Choroid plexus epithelial cell (primary cell): Measurements from ENCODE around the gene XDH.

Experiments
- DNase-seq: peaks from one replicate; pipeline ENCODE4 v3.0.0-alpha.2; 2010; ENCODE audit warnings: low read depth
- H3K4me3 ChIP-seq: 2 replicates; pipeline ENCODE4 v1.5.1; 2011; ENCODE audit warnings: low read depth, mild to moderate bottlenecking, control low read depth, low read length, moderate library complexity
- TF ChIP-seq, protein P1 (sequence below): conservative IDR thresholded peaks from 2 replicates; pipeline ENCODE4 v1.5.1; 2011; ENCODE audit warnings: low read depth, mild to moderate bottlenecking, control low read depth, inconsistent platforms, low read length, moderate library complexity

The XDH gene

DNA sequence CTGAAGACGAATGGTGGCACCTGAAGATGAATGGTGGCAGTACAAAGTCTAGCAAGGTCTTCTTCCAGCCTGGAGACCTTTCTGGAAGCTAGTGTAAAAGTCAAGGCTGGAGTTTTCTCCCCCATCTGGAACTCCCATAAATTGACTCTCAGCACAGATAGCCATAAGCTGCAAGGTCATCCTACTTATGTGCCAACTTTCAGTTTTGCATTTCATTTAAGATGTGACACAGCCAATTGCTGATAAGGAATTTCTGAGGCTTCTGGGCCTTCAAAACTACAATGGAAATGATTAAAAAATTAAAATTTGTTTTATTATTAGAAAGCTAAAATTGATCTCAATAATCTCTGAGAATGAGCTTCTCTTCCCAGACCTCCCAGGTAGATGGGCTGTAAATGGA is 10.2 kb downstream of the XDH start:
- no peak for DNase-seq
- TF ChIP-seq, protein P1, sequence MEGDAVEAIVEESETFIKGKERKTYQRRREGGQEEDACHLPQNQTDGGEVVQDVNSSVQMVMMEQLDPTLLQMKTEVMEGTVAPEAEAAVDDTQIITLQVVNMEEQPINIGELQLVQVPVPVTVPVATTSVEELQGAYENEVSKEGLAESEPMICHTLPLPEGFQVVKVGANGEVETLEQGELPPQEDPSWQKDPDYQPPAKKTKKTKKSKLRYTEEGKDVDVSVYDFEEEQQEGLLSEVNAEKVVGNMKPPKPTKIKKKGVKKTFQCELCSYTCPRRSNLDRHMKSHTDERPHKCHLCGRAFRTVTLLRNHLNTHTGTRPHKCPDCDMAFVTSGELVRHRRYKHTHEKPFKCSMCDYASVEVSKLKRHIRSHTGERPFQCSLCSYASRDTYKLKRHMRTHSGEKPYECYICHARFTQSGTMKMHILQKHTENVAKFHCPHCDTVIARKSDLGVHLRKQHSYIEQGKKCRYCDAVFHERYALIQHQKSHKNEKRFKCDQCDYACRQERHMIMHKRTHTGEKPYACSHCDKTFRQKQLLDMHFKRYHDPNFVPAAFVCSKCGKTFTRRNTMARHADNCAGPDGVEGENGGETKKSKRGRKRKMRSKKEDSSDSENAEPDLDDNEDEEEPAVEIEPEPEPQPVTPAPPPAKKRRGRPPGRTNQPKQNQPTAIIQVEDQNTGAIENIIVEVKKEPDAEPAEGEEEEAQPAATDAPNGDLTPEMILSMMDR, result no peak
- H3K4me3 ChIP-seq, result no peak overlapping the region

DNA sequence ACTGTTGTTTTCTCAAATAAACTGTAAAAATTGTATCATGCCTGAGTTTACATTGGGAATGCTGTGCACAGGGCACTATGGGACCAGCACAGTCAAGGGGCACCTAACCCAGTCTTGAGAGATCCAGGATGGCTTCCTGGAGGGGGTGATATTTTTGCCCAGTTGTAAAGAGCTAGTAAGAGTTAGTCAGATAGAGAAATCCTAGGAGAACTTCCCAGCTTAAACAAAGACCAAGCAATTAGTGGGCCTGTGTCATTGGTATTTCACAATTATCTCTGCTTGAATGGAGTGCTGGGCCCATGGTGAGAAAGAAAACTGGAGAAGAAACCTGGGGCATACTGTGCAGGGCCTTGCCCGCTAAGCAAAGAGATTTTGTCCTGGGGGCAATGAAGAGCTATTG is 12.2 kb downstream of the XDH start:
- TF ChIP-seq, protein P1, result no peak
- no peak overlapping the region for H3K4me3 ChIP-seq
- DNase-seq, result no peak

DNA sequence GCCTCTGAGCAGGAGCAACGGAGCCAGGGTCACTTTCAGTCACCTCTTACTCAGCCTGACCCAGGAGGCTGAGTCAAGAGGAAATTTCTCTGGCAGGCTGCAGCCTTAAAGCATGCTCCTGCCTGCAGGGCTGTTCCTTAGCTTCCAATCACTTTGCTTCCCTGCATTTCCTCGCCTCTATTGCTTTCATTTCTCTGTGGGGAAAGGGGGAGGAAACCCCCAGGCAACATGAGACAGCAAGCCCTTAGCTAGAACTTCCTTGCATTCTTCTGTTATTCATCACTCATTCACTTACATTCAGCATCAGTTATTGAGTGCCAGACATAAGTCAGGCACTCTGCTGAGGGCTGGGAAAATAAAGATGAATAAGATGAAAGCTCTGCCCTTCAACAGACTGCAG is 13.0 kb downstream of the XDH start:
- TF ChIP-seq, protein P1, result no peak
- DNase-seq, result peak; percentile 89
- H3K4me3 ChIP-seq, result no peak overlapping the region

DNA sequence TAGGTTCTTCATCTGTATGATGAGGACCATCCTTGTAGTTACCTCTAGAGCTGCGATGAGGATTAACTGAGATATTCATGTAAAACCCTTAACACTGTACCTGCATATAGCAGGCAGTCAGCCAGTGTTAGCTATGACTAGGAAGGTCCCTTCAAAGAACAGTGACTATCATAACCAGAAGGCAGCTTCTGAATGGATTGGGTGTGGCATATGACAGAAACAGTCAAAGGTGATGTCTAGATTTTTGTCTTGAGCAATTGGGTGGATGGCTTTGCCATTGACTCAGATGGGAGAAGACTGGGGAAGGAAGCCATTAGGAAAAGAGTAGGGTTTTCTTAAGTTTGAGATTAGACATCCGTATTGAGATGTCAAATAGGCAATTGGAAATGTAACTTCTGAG is 15.7 kb downstream of the XDH start:
- H3K4me3 ChIP-seq, result no peak overlapping the region
- TF ChIP-seq, protein P1, result no peak
- no peak for DNase-seq

DNA sequence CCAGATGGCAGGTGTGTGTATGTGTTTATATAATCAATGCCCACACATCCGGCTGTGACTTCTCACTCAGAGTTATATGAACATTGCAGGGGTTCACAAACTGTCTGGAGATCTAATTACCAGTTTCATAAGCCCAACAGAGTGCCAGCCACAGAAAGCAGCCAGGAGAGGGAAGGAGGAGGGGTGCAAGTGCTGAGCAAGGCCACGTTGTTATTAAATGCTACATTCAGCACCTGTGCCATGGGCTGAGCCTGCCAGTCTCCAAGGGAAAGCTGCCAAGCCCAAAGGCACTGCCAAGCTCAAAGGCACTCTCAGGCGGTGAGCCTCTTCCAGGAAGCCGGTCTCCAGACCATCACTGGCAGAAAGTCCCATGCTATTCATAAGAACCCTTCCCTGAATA is 17.4 kb downstream of the XDH start:
- H3K4me3 ChIP-seq, result no peak overlapping the region
- DNase-seq, result no peak
- TF ChIP-seq, protein P1, result no peak

DNA sequence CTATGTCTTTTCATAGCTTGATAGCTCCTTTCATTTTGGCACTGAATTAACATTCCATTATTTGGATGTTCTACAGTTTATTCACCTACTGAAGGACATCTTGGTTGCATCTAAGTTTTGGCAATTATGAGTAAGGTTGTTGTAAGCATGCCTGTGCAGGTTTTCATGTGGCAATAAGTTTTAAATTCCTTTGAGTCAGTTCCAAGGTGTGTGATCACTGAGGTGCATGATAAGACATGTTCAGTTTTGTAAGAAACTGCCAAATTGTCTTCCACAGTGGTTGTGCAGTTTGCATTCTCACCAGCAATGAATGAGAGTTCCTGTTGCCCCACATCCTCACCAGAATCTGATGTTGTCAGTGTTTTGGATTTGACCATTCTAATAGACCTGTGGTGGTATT is 24.2 kb downstream of the XDH start:
- H3K4me3 ChIP-seq, result no peak overlapping the region
- TF ChIP-seq, protein P1, result no peak
- DNase-seq, result no peak

DNA sequence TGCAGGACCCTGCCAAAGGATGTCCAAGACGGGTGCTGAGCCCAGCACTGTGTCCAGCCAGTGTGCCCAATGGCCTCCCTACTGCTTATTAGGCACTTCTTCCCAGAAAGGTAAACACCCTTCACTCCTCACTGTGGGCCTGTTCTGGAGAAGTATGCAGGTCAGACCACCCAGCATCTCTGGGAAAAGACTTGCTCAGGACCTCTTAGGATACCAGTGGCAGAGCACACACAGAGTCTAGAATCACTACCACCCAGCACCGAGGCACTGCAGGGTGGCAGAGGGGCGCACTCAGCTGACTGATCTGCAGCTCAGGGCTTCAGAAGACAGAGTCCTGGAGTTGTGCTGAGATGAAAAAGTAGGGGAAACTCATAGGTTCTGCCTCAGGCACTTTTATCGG is 25.8 kb downstream of the XDH start:
- TF ChIP-seq, protein P1, result no peak
- DNase-seq, result no peak

More for the DNA sequence above, 25.8 kb downstream of the XDH start:
- H3K4me3 ChIP-seq, result no peak overlapping the region
